Smooth muscle cell (in vitro differentiated cells): ENCODE data around the gene PRMT9. TPM values are rescaled to one million over a fixed set of nuclear protein-coding genes. Genes with fewer than 3 reads are reported as not detected.

Experiments
- DNase-seq: peaks from one replicate; lab custom pipeline; 2025; ENCODE audit not compliant: unreplicated experiment; lab: John Stamatoyannopoulos, UW
- H2AFZ ChIP-seq: fragments of 200-600 bp; sonication (generic); 2 replicates; pipeline ENCODE4 v1.6.0; 2016; ENCODE audit warnings: antibody characterized with exemption, low read depth, mild to moderate bottlenecking
- H3F3A ChIP-seq: fragments of 200-600 bp; sonication (generic); 2 replicates; pipeline ENCODE4 v1.6.0; 2017; ENCODE audit warnings: antibody characterized with exemption, low read depth
- H3K27ac ChIP-seq: fragments of 200-600 bp; sonication (generic); 2 replicates; pipeline ENCODE4 v1.5.1; 2016; ENCODE audit warnings: low read depth, mild to moderate bottlenecking
- H3K27me3 ChIP-seq: fragments of 200-600 bp; sonication (generic); 2 replicates; pipeline ENCODE4 v1.6.1; 2016; ENCODE audit warnings: low read depth, mild to moderate bottlenecking
- H3K36me3 ChIP-seq: fragments of 200-600 bp; sonication (generic); 2 replicates; pipeline ENCODE4 v1.5.1; 2016; ENCODE audit warnings: low read depth
- H3K4me1 ChIP-seq: fragments of 200-600 bp; sonication (generic); 2 replicates; pipeline ENCODE4 v1.5.1; 2016; ENCODE audit warnings: low read depth
- H3K4me2 ChIP-seq: fragments of 200-600 bp; sonication (generic); 2 replicates; pipeline ENCODE4 v1.6.0; 2016; ENCODE audit warnings: mild to moderate bottlenecking
- H3K4me3 ChIP-seq: fragments of 200-600 bp; sonication (generic); 2 replicates; pipeline ENCODE4 v1.5.1; 2016; ENCODE audit warnings: mild to moderate bottlenecking
- H3K79me2 ChIP-seq: fragments of 200-600 bp; sonication (generic); 2 replicates; pipeline ENCODE4 v1.6.0; 2016; ENCODE audit warnings: low read depth, mild to moderate bottlenecking
- H3K9ac ChIP-seq: fragments of 200-600 bp; sonication (generic); 2 replicates; pipeline ENCODE4 v1.6.0; 2016; ENCODE audit warnings: low read depth
- H3K9me3 ChIP-seq: fragments of 200-600 bp; sonication (generic); replicated peaks from 2 replicates; pipeline ENCODE4 v1.5.1; 2016; ENCODE audit warnings: low read depth
- H4K20me1 ChIP-seq: fragments of 200-600 bp; sonication (generic); 2 replicates; pipeline ENCODE4 v1.6.0; 2016; ENCODE audit warnings: low read depth
- CTCF ChIP-seq: fragments of 200-600 bp; sonication (generic); IDR thresholded peaks from 2 replicates; pipeline ENCODE4 v1.5.1; 2017; ENCODE audit warnings: borderline replicate concordance, mild to moderate bottlenecking, antibody characterized with exemption; ENCODE audit not compliant: insufficient read depth, poor library complexity, severe bottlenecking
- WGBS: methylation state at CpG from one replicate; pipeline ENCODE4 v1.1.7; 2016; ENCODE audit warnings: low lambda C conversion rate; 5-methylcytosine and 5-hydroxymethylcytosine counted together
- polyA plus RNA-seq: library from polyadenylated mRNA; unstranded; fragments of >200 nt; fragmentation: Nextera tagmentation; extraction: Ambion mirVana; gene quantifications from 2 replicates; pipeline ENCODE4 v1.2.1, GENCODE V29; 2016
- total RNA-seq: library from RNA; depleted of rRNA; stranded (reverse); fragments of >200 nt; gene quantifications from 2 replicates; pipeline ENCODE4 v1.2.3, GENCODE V29; 2014

PRMT9 gene
- total and polyA plus RNA-seq, 2 experiments from 2014 or later, result 5.5 to 6.4 TPM

DNA sequence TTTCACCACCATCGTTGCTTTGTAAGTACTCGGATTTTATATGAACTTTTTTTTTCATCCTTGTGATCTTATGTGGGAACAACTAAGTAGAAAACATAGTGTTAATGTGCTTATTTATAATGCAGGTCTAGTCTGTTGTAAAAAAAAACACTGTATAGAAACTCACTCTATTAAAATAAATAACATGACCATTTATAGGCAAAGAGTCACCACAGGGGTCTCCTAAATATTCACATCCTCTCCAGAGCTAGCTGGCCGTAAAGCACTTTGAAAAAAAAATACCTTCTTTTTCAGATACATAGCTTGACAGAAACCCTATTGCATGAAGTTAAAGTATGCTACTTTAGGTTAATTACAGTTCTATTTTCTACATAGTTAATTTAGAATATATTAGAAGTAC is 55.5 kb downstream of the PRMT9 start:
- DNase-seq, result no peak
- Histone ChIP-seq H3K27ac (no peak overlapping the region), H3K27me3 (no peaks in the 10 kb centered on the region), H4K20me1 (no peaks in the 10 kb centered on the region), H3K9me3 (no peaks in the 10 kb centered on the region), H3K9ac (no peak overlapping the region), H3K4me1 (no peaks in the 10 kb centered on the region), H3F3A (no peaks in the 10 kb centered on the region), H3K36me3 (peaks cover 30% of the 10 kb centered on the region), H2AFZ (no peak overlapping the region), H3K4me2 (no peak overlapping the region), H3K4me3 (no peak overlapping the region), H3K79me2 (no peaks in the 10 kb centered on the region)
- 75% methylated on average over 3 of the region's 3 CpGs for WGBS
- TF ChIP-seq CTCF, result no peak

GRCh38 chr4:147626903-147627302 is 57.1 kb downstream of the PRMT9 start:
- no peak for DNase-seq
- Histone ChIP-seq H3K36me3 (peaks cover 30% of the 10 kb centered on the region), H3K4me2 (no peak overlapping the region), H3K4me1 (no peaks in the 10 kb centered on the region), H3F3A (no peaks in the 10 kb centered on the region), H3K9me3 (no peaks in the 10 kb centered on the region), H3K79me2 (peaks cover 5% of the 10 kb centered on the region), H4K20me1 (peaks cover 2% of the 10 kb centered on the region), H2AFZ (no peak overlapping the region), H3K27ac (no peak overlapping the region), H3K9ac (no peak overlapping the region), H3K4me3 (no peak overlapping the region), H3K27me3 (no peaks in the 10 kb centered on the region)
- no peak for TF ChIP-seq CTCF
- 98% methylated on average over 4 of the region's 4 CpGs for WGBS

GRCh38 chr4:147625733-147626132 is 58.2 kb downstream of the PRMT9 start:
- Histone ChIP-seq H3K4me2 (no peak overlapping the region), H3K79me2 (peaks cover 15% of the 10 kb centered on the region), H2AFZ (no peak overlapping the region), H3F3A (no peaks in the 10 kb centered on the region), H3K27me3 (no peaks in the 10 kb centered on the region), H4K20me1 (peaks cover 12% of the 10 kb centered on the region), H3K9me3 (no peaks in the 10 kb centered on the region), H3K9ac (no peak overlapping the region), H3K4me1 (no peaks in the 10 kb centered on the region), H3K36me3 (peaks cover 20% of the 10 kb centered on the region), H3K27ac (no peak overlapping the region), H3K4me3 (no peak overlapping the region)
- WGBS, result 96% methylated on average over 6 of the region's 6 CpGs
- no peak for TF ChIP-seq CTCF
- no peak for DNase-seq

DNA sequence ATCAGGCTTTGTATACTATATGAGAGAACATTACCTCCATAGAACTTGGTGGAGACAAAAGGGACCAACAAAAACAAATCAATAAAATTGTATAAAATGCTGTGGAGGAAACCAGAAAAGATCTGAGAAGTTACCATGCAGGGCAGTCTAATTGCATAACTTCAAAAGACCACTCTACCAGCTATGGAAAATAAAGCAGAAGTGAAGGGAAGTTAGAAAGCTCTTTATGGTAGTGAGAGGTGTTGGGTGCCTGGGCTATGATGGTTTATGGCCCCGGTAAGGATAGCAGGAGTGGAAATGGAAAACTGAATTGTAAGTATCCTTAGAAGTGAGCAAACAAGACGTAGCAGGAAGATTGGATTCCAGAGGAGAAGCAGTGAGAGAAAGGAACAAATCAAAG is 63.6 kb downstream of the PRMT9 start:
- Histone ChIP-seq H3K9me3 (no peaks in the 10 kb centered on the region), H3K4me2 (no peak overlapping the region), H3K79me2 (peaks cover 30% of the 10 kb centered on the region), H3K4me3 (no peak overlapping the region), H2AFZ (no peak overlapping the region), H3K36me3 (peaks cover 9% of the 10 kb centered on the region), H3K4me1 (peaks cover 14% of the 10 kb centered on the region), H3F3A (no peaks in the 10 kb centered on the region), H4K20me1 (peaks cover 14% of the 10 kb centered on the region), H3K27me3 (no peaks in the 10 kb centered on the region), H3K27ac (no peak overlapping the region), H3K9ac (no peak overlapping the region)
- DNase-seq, result no peak
- TF ChIP-seq CTCF, result no peak
- WGBS, result 83% methylated on average over 2 of the region's 2 CpGs
